NCI-H2029 treated with DMSO at 0.1 percent for 48 hours (cell line): Measurements from ENCODE around the gene IFNA7.
"Not testable (repeated sequence)": the region's sequence is repeated elsewhere in the genome, so short reads cannot be mapped to it uniquely, and the experiment has no call there.

Source experiments
- DNase-seq: peaks from one replicate; lab custom pipeline; 2025; lab: John Stamatoyannopoulos, UW

IFNA7 gene

DNA sequence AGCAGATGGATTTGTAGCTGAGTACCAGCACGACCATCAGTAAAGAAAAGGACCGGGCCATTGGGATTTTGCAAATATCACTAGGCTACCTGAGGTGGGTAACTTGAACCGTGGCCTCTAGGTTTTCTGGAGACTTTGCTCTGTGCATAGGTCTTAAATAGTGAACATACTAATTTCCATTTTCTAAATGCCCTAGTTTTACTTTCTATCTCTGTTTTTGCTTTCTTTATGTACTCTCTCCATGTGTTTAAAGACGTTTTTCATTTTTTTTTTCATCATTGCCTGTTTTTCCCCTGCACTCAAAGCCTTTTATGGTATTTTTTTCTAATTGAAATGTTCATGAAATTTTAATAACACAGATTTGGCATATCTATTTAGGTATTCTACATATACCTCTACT lies at the start of gene IFNA7:
Gene IFNA7, minus strand, starts transcription at position 101 of the 400 bp plus-strand sequence. Its CDS starts 40 bp downstream, at position 61.
- not testable (repeated sequence) for DNase-seq

DNA sequence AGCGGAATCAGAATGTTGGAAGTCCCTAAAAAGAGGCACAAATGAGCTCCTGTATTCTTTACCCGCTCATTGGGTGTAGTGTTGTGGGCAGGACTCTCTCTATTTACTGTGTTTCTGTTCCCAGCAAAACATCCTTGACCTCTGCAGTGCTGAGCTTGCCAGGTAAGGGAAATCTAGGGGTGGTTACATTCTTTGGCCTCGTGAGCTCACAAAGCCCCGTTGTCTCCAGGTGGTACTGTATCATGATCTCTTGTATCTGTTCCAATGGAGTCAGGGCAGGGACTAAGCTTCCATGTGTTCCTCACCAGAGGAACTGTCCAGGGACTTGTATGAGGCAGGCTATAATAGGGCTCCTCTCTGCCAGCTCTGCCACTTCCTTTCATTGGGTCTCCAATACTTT lies 49.6 kb upstream of the IFNA7 start:
- DNase-seq, result no peak

DNA sequence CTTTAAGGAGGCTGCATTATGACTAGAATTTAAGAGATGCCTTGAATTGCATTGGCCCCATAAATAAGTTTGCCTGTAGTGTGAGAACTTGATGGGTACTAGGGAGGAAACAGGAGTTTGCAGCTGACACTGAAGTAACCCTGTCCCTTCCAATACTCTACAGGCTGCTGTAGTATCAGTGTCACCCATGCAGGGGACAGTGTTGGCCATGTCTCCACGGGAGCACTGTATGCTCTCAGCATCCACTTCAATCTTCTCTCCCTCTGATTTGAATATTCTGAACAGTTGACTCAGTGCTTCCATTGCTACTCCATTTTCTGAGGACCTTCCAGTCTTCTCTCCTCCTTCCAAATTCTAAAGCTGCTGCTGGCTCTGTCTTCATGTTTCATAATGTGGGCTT lies 49.2 kb upstream of the IFNA7 start:
- DNase-seq, result no peak

DNA sequence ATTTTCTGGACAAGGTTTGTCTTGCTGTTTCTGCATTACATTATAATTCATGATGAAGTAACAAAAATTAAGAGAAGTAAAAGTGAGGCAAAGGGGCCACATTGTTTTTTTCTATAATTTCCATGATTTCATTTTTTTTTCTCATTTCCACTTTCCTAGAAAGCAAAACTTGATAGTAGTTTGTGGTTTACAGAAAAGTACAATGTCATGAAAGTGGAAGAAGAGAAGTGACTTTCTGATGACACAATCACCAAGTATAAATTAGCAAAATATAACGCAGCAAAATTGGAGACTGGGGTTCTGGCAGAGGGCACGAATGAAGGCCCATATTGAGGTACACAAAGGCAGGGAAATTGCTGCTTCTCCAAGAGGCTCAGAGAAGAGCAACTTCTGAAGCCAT lies 42.8 kb upstream of the IFNA7 start:
- DNase-seq, result no peak

DNA sequence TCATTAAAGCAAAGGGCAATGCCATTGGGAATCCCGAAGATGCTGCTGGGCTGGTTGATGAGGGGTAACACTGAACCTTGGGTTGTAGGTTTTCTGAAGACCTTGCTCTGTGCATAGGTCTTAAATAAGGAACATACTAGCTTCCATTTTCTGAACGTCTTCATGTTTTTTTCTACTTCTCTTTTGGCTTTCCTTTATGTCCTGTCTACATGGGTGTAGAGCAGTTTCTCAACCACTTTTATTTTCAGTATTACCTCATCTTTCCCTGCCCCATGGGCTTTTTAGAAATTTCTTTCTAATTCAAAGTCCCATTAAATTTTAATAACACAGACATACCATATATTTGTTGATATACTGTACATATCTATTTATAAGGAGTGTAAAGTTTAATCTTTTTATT lies 37.9 kb upstream of the IFNA7 start, which contains the start of gene IFNA14:
Gene IFNA14, minus strand, starts transcription at position 95 of the 400 bp plus-strand sequence. Its CDS starts 70 bp downstream, at position 25.
- DNase-seq, result no peak

DNA sequence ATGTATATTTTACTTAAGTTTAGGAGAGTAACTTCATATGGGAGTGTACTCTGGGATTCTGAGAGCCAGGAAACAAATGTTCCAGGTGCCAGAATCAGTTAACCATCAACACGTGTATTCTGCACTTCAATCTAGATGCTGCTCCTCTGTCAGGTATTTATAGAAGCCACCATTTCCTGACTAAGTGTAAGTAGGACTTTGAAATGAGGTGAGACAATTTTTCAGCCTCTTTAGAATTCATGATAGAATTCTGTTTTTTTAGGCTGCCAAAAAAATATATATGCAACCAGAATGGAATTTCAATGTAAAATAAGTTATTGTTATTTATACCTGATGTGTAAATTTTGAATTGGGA lies 34.3 kb upstream of the IFNA7 start:
- DNase-seq, result not testable (repeated sequence)

DNA sequence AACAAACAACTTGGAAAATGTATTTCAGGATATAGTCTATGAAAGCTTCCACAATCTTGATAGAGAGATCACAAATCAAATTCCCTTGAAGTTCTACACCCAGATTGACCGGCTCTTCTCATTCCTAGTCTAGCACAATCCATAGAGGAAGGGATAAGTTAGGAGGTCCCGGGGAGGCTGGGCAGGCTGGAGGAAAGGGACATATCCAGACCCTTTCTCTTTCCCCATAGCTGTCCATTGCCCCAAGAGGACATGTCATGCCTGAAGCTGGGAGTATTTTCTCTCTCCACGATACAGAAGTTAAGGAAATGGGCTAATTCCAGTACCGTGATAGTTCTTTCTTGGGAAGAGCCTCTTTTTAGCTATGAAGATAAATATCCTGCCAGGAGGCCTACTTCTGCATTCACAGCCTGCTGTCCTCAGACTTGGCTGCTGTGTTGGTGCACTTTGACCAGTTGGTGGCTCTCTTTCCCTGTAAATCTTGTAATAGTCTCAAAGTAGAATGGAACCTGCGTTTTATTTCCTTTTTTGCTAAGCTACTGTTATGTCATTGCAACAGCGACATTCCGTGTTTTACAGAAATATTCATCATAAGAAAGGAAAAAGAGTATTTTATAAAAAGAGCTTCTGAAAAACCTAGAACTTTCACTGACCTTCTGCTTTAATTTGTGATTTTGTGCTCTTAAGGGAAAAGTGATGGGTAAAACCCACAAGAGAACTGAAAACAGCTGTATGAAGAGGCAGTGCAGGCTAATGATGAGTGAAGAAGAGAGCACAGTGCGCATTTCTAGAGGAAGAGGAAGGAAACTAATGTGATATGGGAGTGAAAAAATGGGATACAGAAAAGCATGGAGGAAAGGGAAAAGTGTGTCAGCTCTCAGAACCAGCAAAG lies 33.7 kb upstream of the IFNA7 start:
- not testable (repeated sequence) for DNase-seq

DNA sequence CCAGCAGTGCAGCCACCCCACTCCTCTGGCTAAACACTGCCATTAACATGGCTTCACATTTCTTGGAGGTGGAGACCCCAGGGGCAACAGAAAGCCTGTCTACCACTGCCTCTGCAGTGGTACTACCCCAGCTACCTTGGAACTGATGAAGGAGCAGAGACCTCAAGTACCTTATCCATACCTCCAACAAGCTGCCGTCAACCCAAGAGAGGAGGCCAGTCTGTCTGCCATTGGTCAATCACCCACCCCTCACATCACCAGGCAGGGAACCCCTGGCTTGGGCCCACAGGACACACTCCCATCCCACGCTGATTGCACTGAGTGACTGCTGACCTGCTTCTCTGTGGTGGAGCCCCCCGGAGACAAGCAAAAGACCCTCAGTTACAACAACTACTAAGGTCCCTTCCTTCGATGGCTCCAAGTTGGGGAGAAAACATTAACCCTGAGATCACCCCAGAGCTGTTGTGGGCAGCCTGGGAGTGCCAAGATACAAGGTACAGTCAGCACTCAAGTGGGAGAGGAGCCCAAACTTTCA lies 32.2 kb upstream of the IFNA7 start:
- DNase-seq, result no peak

DNA sequence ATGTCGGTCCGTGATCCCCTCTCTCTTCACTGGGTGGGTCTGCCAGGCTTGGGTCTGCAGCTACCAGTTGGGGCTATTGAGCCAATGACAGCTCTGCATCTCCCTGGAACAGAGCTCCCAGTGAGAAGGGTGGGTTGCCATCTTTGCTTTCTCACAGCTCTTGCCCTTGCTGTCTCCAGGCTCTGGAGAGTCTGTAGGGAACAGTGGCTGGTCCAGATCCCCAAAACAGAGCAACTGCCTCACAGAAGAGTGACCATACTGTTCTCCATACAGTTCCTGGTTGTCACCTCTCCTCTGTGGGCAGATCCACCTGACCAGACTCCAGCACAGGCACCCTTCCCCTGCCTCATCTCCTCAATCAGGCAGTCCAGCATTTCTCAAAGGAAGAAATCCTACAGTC lies 31.3 kb upstream of the IFNA7 start:
- no peak for DNase-seq

DNA sequence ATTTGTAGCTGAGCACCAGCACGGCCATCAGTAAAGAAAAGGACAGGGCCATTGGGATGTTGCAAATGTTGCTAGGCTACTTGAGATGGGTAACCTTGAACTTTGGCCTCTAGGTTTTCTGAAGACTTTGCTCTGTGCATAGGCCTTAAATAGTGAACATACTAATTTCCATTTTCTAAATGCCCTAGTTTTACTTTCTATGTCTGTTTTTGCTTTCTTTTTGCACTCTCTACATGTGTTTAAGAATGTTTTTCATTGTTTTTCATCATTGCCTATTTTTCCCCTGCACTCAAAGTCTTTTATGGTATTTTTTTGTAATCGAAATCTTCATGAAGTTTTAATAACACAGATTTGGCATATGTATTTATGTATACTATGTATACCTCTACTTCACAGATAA lies 26.1 kb upstream of the IFNA7 start, which contains the start of gene IFNA17:
Gene IFNA17, minus strand, starts transcription at position 101 of the 400 bp plus-strand sequence. Its CDS starts 49 bp downstream, at position 52.
- DNase-seq, result no peak

DNA sequence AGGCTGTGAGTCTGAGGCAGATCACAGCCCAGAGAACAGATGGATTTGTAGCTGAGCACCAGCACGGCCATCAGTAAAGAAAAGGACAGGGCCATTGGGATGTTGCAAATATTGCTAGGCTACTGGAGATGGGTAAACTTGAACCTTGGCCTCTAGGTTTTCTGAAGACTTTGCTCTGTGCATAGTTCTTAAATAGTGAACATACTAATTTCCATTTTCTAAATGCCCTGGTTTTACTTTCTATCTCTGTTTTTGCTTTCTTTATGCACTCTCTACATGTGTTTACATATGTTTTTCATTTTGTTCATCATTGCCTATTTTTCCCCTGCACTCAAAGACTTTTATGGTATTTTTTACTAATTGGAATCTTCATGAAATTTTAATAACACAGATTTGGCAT lies 15.2 kb upstream of the IFNA7 start, which contains the start of gene IFNA16:
Gene IFNA16, minus strand, starts transcription at position 101 of the 400 bp plus-strand sequence. Its CDS starts 6 bp downstream, at position 95.
- not testable (repeated sequence) for DNase-seq

DNA sequence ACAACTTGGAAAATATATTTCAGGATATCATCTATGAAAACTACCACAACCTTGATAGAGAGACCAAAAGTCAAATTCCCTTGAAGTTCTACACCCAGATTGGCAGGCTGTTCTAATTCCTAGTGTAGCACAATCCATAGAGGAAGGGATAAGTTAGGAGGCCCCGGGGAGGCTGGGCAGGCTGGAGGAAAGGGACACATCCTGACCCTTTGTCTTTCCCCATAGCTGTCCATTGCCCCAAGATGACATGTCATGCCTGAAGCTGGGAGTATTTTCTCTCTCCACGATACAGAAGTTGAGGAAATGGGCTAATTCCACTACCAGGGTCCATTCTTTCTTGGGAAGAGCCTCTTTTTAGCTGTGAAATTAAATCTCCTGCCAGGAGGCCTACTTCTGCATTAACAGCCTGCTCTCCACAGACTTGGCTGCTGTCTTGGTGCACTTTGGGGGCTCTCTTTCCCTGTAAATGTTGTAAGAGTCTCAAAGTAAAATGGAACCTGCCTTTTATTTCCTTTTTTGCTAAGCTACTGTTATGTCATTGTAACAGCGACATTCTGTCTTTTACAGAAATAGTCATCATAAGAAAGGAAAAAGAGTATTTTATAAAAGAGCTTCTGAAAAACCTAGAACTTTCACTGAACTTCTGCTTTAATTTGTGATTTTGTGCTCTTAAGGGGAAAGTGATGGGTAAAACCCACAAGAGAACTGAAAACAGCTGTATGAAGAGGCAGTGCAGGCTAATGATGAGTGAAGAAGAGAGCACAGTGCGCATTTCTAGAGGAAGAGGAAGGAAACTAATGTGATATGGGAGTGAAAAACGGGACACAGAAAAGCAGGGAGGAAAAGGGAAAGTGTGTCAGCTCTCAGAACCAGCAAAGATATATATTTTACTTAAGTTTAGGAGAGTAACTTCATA lies 11.7 kb upstream of the IFNA7 start:
- not testable (repeated sequence) for DNase-seq

DNA sequence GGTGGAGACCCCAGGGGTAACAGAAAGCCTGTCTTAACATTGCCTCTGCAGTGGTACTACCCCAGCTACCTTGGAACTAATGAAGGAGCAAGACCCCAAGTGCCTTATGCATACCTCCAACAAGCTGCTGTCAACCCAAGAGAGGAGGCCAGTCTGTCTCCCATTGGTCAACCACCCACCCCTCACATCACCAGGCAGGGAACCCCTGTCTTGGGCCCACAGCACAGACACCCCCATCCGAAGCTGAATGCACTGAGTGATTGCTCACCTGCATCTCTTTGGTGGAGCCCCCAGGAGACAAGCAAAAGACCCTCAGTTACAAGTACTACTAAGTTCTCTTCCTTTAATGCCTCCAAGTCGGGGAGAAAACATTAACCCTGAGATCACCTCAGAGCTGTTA lies 10.2 kb upstream of the IFNA7 start:
- DNase-seq, result not testable (repeated sequence)

DNA sequence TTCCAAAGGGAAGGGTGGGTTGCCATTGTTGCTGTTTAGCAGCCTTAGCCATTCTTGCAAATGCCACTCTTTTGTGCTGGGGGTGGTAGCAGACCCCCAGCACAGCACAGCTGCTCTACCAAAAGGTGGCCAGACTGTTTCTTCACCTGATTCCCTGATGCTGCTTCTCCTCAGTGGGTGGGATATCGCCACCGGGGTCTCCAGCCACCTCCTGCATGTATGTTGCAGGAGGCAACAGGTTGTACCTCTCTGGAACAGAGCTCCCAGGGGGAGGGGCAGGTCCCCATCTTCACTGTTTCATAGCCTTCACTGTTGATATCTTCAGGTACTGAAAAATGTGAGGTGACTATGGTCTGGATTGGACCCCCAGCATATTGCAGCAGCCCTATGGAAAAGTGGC lies 8.8 kb upstream of the IFNA7 start:
- not testable (repeated sequence) for DNase-seq

DNA sequence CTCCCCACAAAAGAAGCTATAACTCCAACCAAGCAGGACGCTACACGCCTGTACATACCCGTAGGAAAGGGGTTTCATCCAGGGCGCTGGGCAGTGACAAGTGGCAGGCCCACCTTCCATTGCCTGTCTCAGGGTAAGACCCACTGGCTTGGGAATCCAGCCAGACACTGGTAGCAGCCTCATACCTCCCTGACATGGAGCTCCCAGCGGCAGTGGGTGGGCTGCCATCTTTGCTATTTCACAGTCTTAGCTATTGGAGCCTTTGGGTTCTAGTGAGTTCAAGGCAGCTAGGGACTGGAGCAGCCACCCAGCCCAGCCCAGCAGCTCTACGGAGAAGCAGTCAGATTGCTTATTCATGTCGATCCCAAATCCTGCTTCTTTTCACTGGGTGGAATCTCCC lies 8.3 kb upstream of the IFNA7 start:
- no peak for DNase-seq

DNA sequence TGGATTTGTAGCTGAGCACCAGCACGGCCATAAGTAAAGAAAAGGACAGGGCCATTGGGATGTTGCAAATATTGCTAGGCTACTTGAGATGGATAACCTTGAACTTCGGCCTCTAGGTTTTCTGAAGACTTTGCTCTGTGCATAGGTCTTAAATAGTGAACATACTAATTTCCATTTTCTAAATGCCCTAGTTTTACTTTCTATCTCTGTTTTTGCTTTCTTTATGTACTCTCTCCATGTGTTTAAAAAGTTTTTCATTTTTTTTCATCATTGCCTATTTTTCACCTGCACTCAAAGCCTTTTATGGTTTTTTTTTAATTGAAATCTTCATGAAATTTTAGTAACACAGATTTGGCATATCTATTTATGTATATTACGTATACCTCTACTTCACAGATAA lies 5.0 kb upstream of the IFNA7 start, which contains the start of gene IFNA10:
Gene IFNA10, minus strand, starts transcription at position 101 of the 400 bp plus-strand sequence. Its CDS starts 46 bp downstream, at position 55.
- DNase-seq, result not testable (repeated sequence)

DNA sequence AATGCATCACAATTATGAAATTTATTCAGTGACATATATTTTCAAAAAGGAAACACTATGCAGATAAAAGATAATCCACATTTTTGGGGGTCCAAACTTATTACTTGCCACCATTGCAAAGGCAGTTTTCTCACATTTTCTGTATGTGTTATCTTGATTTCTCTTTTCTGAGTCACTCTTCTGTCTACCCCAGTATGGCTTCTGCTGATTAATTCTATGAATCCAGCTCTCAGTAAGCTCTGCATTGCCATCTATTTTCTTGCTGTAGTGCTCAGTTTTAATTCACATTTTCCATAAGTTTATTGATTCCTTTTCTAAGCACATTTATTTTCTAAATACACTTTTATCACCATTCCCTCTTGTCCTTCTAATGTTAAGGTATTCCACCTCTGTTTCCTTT lies 3.2 kb upstream of the IFNA7 start:
- no peak for DNase-seq

DNA sequence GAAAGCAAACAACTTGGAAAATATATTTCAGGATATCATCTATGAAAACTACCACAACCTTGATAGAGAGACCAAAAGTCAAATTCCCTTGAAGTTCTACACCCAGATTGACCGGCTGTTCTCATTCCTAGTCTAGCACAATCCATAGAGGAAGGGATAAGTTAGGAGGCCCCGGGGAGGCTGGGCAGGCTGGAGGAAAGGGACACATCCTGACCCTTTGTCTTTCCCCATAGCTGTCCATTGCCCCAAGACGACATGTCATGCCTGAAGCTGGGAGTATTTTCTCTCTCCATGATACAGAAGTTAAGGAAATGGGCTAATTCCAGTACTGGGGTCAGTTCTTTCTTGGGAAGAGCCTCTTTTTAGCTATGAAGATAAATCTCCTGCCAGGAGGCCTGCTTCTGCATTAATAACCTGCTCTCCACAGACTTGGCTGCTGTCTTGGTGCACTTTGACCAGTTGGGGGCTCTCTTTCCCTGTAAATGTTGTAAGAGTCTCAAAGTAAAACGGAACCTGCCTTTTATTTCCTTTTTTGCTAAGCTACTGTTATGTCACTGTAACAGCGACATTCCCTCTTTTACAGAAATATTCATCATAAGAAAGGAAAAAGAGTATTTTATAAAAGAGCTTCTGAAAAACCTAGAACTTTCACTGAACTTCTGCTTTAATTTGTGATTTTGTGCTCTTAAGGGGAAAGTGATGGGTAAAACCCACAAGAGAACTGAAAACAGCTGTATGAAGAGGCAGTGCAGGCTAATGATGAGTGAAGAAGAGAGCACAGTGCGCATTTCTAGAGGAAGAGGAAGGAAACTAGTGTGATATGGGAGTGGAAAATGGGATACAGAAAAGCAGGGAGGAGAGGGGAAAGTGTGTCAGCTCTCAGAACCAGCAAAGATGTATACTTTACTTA lies 6.9 kb downstream of the IFNA7 start:
- DNase-seq, result not testable (repeated sequence)

DNA sequence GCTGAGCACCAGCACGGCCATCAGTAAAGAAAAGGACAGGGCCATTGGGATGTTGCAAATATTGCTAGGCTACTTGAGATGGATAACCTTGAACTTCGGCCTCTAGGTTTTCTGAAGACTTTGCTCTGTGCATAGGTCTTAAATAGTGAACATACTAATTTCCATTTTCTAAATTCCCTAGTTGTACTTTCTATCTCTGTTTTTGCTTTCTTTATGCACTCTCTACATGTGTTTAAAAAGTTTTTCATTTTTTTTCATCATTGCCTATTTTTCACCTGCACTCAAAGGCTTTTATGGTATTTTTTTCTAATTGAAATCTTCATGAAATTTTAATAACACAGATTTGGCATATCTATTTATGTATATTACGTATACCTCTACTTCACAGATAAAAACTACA lies 14.5 kb downstream of the IFNA7 start, which contains the start of gene IFNA4:
Gene IFNA4, minus strand, starts transcription at position 101 of the 400 bp plus-strand sequence. Its CDS starts 56 bp downstream, at position 45.
- not testable (repeated sequence) for DNase-seq
